Lower leg skin (tissue), 4 donors: ENCODE data around the gene PRKCZ. TPM values are rescaled to one million over a fixed set of nuclear protein-coding genes. Genes with fewer than 3 reads are reported as not detected.
A peak's percentile ranks its signal among the peaks of the same experiment; 100 is the strongest.

ENCODE experiments used
- DNase-seq, 2 donors: peaks; one replicate each; pipeline ENCODE4 v3.0.0-alpha.2; 2019; ENCODE audit warnings: low spot score in 2 of 2
- H3K4me3 ChIP-seq: fragments of 200-600 bp; sonication (generic); 2 replicates; pipeline ENCODE4 v1.5.1; 2017; ENCODE audit warnings: mild to moderate bottlenecking, low read depth; ENCODE audit not compliant: poor library complexity, severe bottlenecking
- POLR2A ChIP-seq, 2 donors: fragments of 450-650 bp; IDR thresholded peaks; one replicate each; pipeline ENCODE4 v1.6.1; 2016 to 2017; ENCODE audit warnings: antibody characterized with exemption in 2 of 2, mild to moderate bottlenecking in 1 of 2, moderate library complexity in 1 of 2
- WGBS, 2 donors: methylation state at CpG; one replicate each; pipeline ENCODE4 v1.1.5; 2018; 5-methylcytosine and 5-hydroxymethylcytosine counted together
- intact Hi-C: fragments of 100-400 bp; cut with DNase I; formaldehyde crosslinking; loops from one replicate; pipeline ENCODE4 v1.15.0; 2023; ENCODE audit warnings: low total_unique reads
- total RNA-seq, 4 donors: library from RNA; depleted of rRNA; stranded (reverse); fragments of >200 nt; gene quantifications; one replicate each; pipeline ENCODE4 v1.1.0, GENCODE V29; 2016
- TF ChIP-seq, protein P1 (sequence below), 3 donors: fragments of 450-650 bp; IDR thresholded peaks; one replicate each; pipeline ENCODE4 v1.5.1; 2016; ENCODE audit warnings: antibody characterized with exemption in 3 of 3, mild to moderate bottlenecking in 3 of 3, moderate library complexity in 2 of 3

The PRKCZ gene
- total RNA-seq, 4 donors from 2014 or later = 25.9 to 32.2 (median 26.8) TPM

DNA sequence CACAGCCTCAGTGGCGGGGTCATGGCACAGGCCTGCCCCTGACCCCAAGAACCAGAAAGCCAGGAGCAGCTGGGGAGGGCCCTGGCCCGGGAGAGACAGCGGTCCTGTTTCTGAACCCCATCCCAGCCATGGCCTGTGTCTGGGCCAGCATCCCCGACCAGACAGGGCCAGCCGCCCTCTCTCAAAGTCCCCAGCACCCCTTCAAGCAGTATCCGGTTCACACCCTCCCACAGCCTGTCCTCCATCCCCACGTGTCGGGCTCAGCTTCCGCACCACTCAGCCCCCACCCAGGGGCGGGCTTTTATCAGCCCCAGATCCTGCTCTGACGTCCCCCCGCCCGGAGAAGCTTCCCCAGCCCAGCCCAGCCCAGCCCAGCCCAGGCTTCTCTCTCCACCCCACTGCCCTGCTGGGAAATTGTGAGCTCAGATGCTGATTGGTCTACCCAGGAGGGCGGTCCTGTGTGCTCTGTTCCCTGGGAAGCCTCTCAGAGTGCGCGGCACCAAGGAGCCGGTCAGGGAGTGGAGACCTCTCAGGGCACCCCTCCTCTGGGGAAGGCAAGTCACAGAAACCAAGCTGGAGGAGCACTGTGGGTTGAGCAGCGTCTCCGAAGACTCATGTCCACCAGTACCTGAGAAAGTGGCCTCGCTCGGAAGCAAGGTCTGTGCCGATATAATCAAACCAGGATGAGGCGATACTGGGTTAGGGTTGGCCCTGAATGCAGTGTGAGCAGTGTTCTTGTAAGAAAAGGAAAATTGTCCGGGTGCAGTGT lies 149.0 kb downstream of the PRKCZ start:
- intact Hi-C loops = loop anchor here (10.0 kb wide), 1 partner anchor 116 kb away; no protein-coding TSS in a partner anchor
- peak; percentile 92 to 98 for DNase-seq
- H3K4me3 ChIP-seq = no peak overlapping the region
- TF ChIP-seq, protein P1, sequence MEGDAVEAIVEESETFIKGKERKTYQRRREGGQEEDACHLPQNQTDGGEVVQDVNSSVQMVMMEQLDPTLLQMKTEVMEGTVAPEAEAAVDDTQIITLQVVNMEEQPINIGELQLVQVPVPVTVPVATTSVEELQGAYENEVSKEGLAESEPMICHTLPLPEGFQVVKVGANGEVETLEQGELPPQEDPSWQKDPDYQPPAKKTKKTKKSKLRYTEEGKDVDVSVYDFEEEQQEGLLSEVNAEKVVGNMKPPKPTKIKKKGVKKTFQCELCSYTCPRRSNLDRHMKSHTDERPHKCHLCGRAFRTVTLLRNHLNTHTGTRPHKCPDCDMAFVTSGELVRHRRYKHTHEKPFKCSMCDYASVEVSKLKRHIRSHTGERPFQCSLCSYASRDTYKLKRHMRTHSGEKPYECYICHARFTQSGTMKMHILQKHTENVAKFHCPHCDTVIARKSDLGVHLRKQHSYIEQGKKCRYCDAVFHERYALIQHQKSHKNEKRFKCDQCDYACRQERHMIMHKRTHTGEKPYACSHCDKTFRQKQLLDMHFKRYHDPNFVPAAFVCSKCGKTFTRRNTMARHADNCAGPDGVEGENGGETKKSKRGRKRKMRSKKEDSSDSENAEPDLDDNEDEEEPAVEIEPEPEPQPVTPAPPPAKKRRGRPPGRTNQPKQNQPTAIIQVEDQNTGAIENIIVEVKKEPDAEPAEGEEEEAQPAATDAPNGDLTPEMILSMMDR (IDR thresholded peaks at IDR 0.05) = no peak
- TF ChIP-seq POLR2A (IDR thresholded peaks at IDR 0.05) = no peak
- 7 to 8% methylated on average over 22 to 24 of the region's 24 CpGs for WGBS, 2 donors

DNA sequence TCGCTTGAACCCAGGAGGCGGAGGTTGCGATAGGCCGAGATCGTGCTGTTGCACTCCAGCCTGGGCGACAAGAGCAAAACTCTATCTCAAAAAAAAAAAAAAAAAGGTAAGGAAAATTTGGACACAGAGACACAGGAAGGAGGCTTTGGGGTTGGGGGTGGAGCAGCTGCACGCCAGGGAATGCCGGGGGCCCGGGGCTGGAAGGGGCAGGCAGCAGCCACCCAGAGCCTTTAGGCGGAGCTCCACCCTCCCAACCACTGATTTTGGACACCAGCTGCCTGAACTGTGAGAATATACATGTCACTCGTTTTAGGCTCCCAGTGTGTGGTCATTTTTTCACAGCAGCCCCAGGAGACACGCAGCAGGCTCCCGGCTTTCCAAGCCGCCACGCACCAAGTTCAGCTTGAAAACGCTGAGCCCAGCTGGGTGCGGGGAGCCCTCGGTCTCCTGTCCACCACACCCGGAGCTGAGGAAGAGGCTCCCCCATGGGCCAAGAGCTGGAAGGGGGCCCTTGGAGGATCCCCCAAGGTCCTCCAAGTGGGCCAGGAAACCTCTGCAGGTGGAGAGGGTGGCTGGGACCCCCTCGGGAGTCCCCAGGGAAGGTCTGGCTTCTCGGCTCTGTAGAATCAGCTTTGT lies 150.2 kb downstream of the PRKCZ start:
- no peak for DNase-seq
- intact Hi-C loops = no loop called here
- 73 to 77% methylated on average over 12 to 21 of the region's 21 CpGs for WGBS, 2 donors
- TF ChIP-seq, protein P1 (IDR thresholded peaks at IDR 0.05) = no peak
- TF ChIP-seq POLR2A (IDR thresholded peaks at IDR 0.05) = no peak
- no peak overlapping the region for H3K4me3 ChIP-seq

DNA sequence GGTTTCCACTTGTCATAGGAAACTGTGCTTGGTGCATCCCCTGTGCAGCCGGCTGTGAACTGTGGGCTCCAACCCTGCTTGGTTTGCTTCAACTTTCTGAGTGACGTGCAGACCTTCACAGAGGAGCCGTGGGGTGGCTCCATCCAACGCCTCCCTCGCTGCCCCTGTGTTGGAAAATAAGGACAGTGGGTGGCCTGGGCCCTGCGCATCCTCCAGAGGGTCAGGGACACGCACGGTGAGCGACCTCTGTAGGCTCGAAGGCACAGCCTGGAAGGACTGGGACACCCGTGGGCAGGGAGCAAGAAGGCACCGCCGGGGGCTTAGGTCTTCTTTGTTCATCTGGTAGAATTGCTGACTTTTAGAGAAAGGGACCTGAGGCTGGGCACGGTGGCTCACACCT lies 150.9 kb downstream of the PRKCZ start:
- H3K4me3 ChIP-seq = no peak overlapping the region
- intact Hi-C loops = no loop called here
- WGBS, 2 donors = 87 to 88% methylated on average over 14 of the region's 14 CpGs
- no peak for DNase-seq
- TF ChIP-seq POLR2A (IDR thresholded peaks at IDR 0.05) = no peak
- TF ChIP-seq, protein P1 (IDR thresholded peaks at IDR 0.05) = no peak

DNA sequence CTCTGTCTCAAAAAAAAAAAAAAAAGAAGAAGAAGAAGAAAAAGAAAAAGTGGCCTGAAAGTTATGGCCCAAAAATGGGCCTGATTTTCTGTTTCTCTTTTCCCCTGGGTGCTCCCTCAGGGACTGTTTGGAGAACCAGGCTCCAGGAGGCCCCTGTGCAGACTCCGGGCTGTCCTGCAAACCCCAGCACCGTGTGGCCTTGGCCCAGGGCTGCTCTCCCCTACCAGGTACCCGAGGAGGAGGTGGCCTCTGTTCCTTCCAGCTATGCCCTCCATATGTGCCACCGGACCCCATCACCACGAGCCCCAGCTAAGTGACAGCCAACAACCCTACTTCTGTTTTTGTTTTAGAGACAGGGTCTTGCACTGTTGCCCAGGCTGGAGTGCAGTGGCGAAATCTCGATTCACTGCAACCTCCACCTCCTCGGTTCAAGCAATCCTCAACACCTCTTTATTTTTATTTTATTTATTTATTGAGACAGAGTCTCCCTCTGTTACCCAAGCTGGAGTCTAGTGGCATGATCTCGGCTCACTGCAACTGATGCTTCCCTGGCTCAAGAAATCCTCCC lies 151.9 kb downstream of the PRKCZ start:
- intact Hi-C loops = no loop called here
- H3K4me3 ChIP-seq = no peak overlapping the region
- no peak for DNase-seq
- 85% methylated on average over 9 of the region's 9 CpGs for WGBS, 2 donors
- TF ChIP-seq, protein P1 (IDR thresholded peaks at IDR 0.05) = no peak

DNA sequence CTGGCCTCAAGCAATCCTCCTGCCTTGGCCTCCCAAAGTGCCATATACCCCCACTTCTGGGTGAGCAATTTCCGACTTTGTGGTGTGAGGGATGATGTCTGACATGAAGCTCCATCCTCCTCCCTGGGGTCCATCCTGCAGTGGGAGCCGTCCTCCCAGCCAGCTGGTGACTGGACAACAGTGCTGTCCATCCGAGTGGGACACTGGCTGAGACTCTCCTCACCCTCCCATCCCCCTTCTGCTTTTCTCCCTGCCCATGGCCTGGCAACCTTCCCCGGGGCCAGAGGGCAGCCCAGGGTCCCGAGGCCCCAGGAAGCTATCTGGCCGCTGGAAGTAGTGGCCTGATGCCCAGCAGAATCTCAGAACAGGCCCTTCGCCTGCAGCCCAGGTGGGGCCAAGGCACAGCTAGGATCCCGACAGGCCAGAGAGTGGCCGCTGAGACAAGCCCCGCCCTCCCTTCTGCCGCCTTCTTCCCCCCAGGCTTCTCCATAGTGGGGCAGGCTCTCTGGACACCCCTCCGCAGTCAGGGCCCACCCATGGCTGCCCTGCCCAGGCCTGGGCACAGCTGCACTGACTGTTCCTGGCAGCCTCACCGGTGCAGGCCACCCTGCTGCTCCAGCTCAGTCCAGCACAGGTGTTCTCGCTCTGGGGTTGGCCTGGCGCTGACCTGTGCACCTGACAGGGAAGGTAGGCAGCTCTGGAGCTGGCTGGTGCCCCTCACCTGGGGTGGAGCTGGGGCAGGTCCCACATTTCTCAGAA lies 152.8 kb downstream of the PRKCZ start:
- intact Hi-C loops = no loop called here
- H3K4me3 ChIP-seq = no peak overlapping the region
- DNase-seq = no peak
- 85 to 91% methylated on average over 6 to 15 of the region's 15 CpGs for WGBS, 2 donors
- no peak for TF ChIP-seq POLR2A (IDR thresholded peaks at IDR 0.05)
- TF ChIP-seq, protein P1 (IDR thresholded peaks at IDR 0.05) = no peak
